Measurements from ENCODE around the gene ZBTB40.

GRCh38 chr1:22533244-22533895, 81.7 kb downstream of the ZBTB40 start:
- TF ChIP-seq CTCF (IDR thresholded peaks at IDR 0.05) (no peak), POLR2A (IDR thresholded peaks at IDR 0.05) (no peak)
